Measurements from ENCODE around the gene THOC1. TPM values are rescaled to one million over a fixed set of nuclear protein-coding genes. Genes with fewer than 3 reads are reported as not detected.

THOC1 gene
- total and polyA plus RNA-seq, 2 donors (not counting 3 experiments of a cell fraction or from before 2014, with no cell fraction given), result 12.0 to 50.5 TPM

GRCh38 chr18:303011-303410 lies 35.2 kb upstream of the THOC1 start:
- Histone ChIP-seq H3K4me3 (replicated peaks in 1 of 3; ENCODE audit: insufficient read depth in 1 of 3, low read depth in 1 of 3, low read length in 3 of 3) (no peak overlapping the region), H3K79me2 (ENCODE audit: control insufficient read depth, insufficient read depth, low read length) (no peaks in the 10 kb centered on the region), H3K27ac (ENCODE audit: insufficient read depth, low read depth, low read length) (no peak overlapping the region), H3K27me3 (ENCODE audit: control insufficient read depth in 2 of 2, insufficient read depth in 2 of 2, low read length in 2 of 2) (peaks cover 0 to 7% of the 10 kb centered on the region in 2 experiments), H3K36me3 (ENCODE audit: control insufficient read depth in 2 of 2, extremely low read depth in 1 of 2, insufficient read depth in 2 of 2, low read length in 2 of 2) (no peaks in the 10 kb centered on the region), H3K4me1 (ENCODE audit: control insufficient read depth, extremely low read depth, insufficient read depth, low read length) (peaks cover 6% of the 10 kb centered on the region), H3K9me3 (replicated peaks; ENCODE audit: control insufficient read depth, insufficient read depth, low read length) (no peaks in the 10 kb centered on the region), H3K9me1 (replicated peaks; ENCODE audit: control insufficient read depth, extremely low read depth, insufficient read depth, low read length) (no peaks in the 10 kb centered on the region), H3K9ac (replicated peaks; ENCODE audit: extremely low read depth, insufficient read depth, low read length) (no peak overlapping the region), H2AFZ (ENCODE audit: low read depth, low read length) (no peak overlapping the region), H3K4me2 (ENCODE audit: insufficient read depth, low read length) (no peak overlapping the region), H4K20me1 (replicated peaks; ENCODE audit: control insufficient read depth, extremely low read depth, insufficient read depth, low read length) (no peaks in the 10 kb centered on the region)
- no peak for DNase-seq (ENCODE audit: low read depth, low spot score)
- CTCF ChIA-PET, result interaction anchor here (2.4 kb wide), 1 partner anchor 9 kb away, joined by 10 read pairs; no protein-coding TSS in a partner anchor
- intact Hi-C loops (cut with micrococcal nuclease), result no loop called here
- FAIRE-seq, result no peak
- BruUV-seq (replicated peaks), result no TSS peak
- POLR2A ChIA-PET, result no interaction called here
- dilution Hi-C loops (cut with MboI; ENCODE audit: extremely low pct_ligation_motif_present, low sequenced_read_pairs), result no loop called here
- TF ChIP-seq POLR2AphosphoS5 (IDR thresholded peaks at IDR 0.05; ENCODE audit: insufficient read depth, low read depth, low read length) (no peak), JUN (IDR thresholded peaks at IDR 0.05; ENCODE audit: borderline replicate concordance, insufficient read depth, insufficient read length, low read depth) (no peak), FOS (IDR thresholded peaks at IDR 0.05; ENCODE audit: borderline replicate concordance, insufficient read depth, low read length) (no peak), MAX (IDR thresholded peaks at IDR 0.05; ENCODE audit: insufficient read depth, insufficient read length) (no peak), GATA2 (IDR thresholded peaks at IDR 0.05; ENCODE audit: insufficient read depth, insufficient read length, low read depth, low read length) (no peak), POLR2A (IDR thresholded peaks at IDR 0.05; ENCODE audit: low read depth, low read length) (no peak), CTCF (IDR thresholded peaks at IDR 0.05; ENCODE audit: extremely low read depth in 1 of 2, insufficient read depth in 1 of 2, low read depth in 1 of 2, low read length in 2 of 2) (no peak), MYC (IDR thresholded peaks at IDR 0.05; ENCODE audit: low read depth, low read length) (no peak), EZH2 (IDR thresholded peaks at IDR 0.05; ENCODE audit: borderline replicate concordance, low read depth, low read length, severe bottlenecking) (no peak)
